ENCODE measurements around the gene HIBADH. TPM values are rescaled to one million over a fixed set of nuclear protein-coding genes. Genes with fewer than 3 reads are reported as not detected.

The HIBADH gene
- total and polyA plus RNA-seq, 2 of the 4 experiments (the other 2 are of a cell fraction) = 36.6 to 52.5 TPM

DNA sequence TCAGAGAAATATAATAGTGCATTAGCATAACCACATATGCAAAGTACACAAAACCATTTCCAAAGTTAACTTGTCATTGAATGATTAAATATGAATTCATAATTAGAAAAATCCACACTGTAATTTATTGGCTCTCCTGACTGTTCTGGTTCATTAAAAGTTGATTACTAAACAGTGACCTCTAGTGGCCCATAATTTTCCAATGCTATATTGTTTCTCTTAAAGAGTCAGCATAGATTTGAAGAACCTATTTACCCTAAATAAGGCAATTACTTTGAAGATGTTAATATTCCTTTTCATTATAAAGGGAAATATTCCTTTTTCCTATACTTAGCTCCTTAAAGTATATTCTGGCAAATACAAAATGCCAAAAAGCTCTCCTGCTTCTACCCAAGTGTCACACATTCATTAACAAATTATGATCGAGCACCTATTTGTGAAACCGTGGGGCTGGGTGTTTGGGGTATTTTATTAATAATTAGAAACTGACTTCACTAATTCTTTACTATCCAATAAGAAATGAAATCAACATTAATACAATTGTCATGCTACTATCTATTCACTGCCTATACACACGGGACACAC is 86.2 kb downstream of the HIBADH start:
- H3K9me3 ChIP-seq (ENCODE audit: control insufficient read depth, insufficient read depth, low read length) = no peaks in the 10 kb centered on the region
- no peak overlapping the region for H3K4me2 ChIP-seq (ENCODE audit: low read depth, low read length)
- no peaks in the 10 kb centered on the region; the same call in 1 of the 2 replicates for H3K36me3 ChIP-seq (ENCODE audit: control insufficient read depth, insufficient read depth, low read length)
- ChIA-PET CTCF (interaction anchor here (0.6 to 0.9 kb wide), 3 partner anchors 19 to 401 kb away, joined by 3 to 4 read pairs (median 3); no protein-coding TSS in a partner anchor), POLR2A (ENCODE audit: unreplicated experiment) (interaction anchor here (0.7 kb wide), 1 partner anchor 344 kb away, joined by 4 read pairs; no protein-coding TSS in a partner anchor)
- in situ Hi-C loops (cut with MboI; ENCODE audit: low sequenced_read_pairs) = no loop called here
- H2BK5ac ChIP-seq (ENCODE audit: low read depth, low read length, poor library complexity, severe bottlenecking) = no peak overlapping the region
- H3K14ac ChIP-seq (replicated peaks; ENCODE audit: low read depth, low read length) = no peak overlapping the region
- H3K4me3 ChIP-seq (ENCODE audit: insufficient read depth, low read depth, low read length) = no peak overlapping the region
- H2AK9ac ChIP-seq (replicated peaks; ENCODE audit: low read depth, low read length, poor library complexity) = no peak overlapping the region
- dilution Hi-C loops (cut with HindIII; ENCODE audit: low sequenced_read_pairs, unreplicated experiment) = no loop called here
- H4K91ac ChIP-seq (ENCODE audit: insufficient read depth, low read depth, low read length) = no peak overlapping the region
- peak; percentile 75 for ATAC-seq (ENCODE audit: low read depth)
- peak; percentile 46 for DNase-seq
- H2AK5ac ChIP-seq (ENCODE audit: low read depth, low read length) = no peak overlapping the region
- H3K27me3 ChIP-seq (ENCODE audit: control insufficient read depth, insufficient read depth, low read length) = no peaks in the 10 kb centered on the region
- no peaks in the 10 kb centered on the region for H4K20me1 ChIP-seq (ENCODE audit: insufficient read depth, low read length)
- no peak overlapping the region for H2AFZ ChIP-seq (replicated peaks; ENCODE audit: low read length, poor library complexity)
- peaks cover 2% of the 10 kb centered on the region; the same call in 1 of the 2 replicates for H3K4me1 ChIP-seq (ENCODE audit: control insufficient read depth, insufficient read depth, low read length)
- no peak overlapping the region for H2BK15ac ChIP-seq (ENCODE audit: low read depth, low read length)
- intact Hi-C loops (cut with micrococcal nuclease) = loop anchor here (1.0 to 5.0 kb wide), 4 partner anchors 196 to 380 kb away; no protein-coding TSS in a partner anchor
- no peak overlapping the region for H3K23ac ChIP-seq (ENCODE audit: low read depth, low read length)
- H3K56ac ChIP-seq (ENCODE audit: extremely low read depth, insufficient read depth, low read length) = no peak overlapping the region
- no CpG with 5 or more reads among the region's 3 CpGs for WGBS, 2 experiments (ENCODE audit: extremely low coverage in 2 of 2, insufficient read length in 1 of 2)
- no peak overlapping the region for H3K18ac ChIP-seq (ENCODE audit: low read depth, low read length)
- H3K9ac ChIP-seq (ENCODE audit: low read depth, low read length) = no peak overlapping the region
- TF ChIP-seq, protein P1, sequence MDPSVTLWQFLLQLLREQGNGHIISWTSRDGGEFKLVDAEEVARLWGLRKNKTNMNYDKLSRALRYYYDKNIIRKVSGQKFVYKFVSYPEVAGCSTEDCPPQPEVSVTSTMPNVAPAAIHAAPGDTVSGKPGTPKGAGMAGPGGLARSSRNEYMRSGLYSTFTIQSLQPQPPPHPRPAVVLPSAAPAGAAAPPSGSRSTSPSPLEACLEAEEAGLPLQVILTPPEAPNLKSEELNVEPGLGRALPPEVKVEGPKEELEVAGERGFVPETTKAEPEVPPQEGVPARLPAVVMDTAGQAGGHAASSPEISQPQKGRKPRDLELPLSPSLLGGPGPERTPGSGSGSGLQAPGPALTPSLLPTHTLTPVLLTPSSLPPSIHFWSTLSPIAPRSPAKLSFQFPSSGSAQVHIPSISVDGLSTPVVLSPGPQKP (IDR thresholded peaks at IDR 0.05; ENCODE audit: borderline replicate concordance, low read depth, low read length) = no peak
- no peak for TF ChIP-seq MXI1 (IDR thresholded peaks at IDR 0.05; ENCODE audit: borderline replicate concordance, low read depth, low read length)
- TF ChIP-seq MAFK (IDR thresholded peaks at IDR 0.05; ENCODE audit: low read depth, low read length) = no peak
- TF ChIP-seq POLR2A (IDR thresholded peaks at IDR 0.05; ENCODE audit: low read depth, low read length) = no peak
- peak; percentile 55 for TF ChIP-seq SMC3 (IDR thresholded peaks at IDR 0.05; ENCODE audit: low read depth, low read length)
- TF ChIP-seq MAZ (IDR thresholded peaks at IDR 0.05; ENCODE audit: borderline replicate concordance, low read depth, low read length) = no peak
- TF ChIP-seq FOS (IDR thresholded peaks at IDR 0.05; ENCODE audit: low read depth, low read length) = no peak
- no peak for TF ChIP-seq NFE2L2 (IDR thresholded peaks at IDR 0.05; ENCODE audit: low read depth, low read length)
- no peak for TF ChIP-seq RCOR1 (IDR thresholded peaks at IDR 0.05; ENCODE audit: insufficient replicate concordance, low read length)
- no peak for TF ChIP-seq RFX5 (IDR thresholded peaks at IDR 0.05; ENCODE audit: low read depth, low read length)
- TF ChIP-seq BHLHE40 (IDR thresholded peaks at IDR 0.05; ENCODE audit: low read depth, low read length) = no peak
- no peak for TF ChIP-seq CEBPB (IDR thresholded peaks at IDR 0.05; ENCODE audit: low read depth, low read length)
- peak; percentile 60 for TF ChIP-seq RAD21 (IDR thresholded peaks at IDR 0.05; ENCODE audit: low read length)
- TF ChIP-seq CHD1 (IDR thresholded peaks at IDR 0.05; ENCODE audit: low read depth, low read length) = no peak
- TF ChIP-seq, protein P2, sequence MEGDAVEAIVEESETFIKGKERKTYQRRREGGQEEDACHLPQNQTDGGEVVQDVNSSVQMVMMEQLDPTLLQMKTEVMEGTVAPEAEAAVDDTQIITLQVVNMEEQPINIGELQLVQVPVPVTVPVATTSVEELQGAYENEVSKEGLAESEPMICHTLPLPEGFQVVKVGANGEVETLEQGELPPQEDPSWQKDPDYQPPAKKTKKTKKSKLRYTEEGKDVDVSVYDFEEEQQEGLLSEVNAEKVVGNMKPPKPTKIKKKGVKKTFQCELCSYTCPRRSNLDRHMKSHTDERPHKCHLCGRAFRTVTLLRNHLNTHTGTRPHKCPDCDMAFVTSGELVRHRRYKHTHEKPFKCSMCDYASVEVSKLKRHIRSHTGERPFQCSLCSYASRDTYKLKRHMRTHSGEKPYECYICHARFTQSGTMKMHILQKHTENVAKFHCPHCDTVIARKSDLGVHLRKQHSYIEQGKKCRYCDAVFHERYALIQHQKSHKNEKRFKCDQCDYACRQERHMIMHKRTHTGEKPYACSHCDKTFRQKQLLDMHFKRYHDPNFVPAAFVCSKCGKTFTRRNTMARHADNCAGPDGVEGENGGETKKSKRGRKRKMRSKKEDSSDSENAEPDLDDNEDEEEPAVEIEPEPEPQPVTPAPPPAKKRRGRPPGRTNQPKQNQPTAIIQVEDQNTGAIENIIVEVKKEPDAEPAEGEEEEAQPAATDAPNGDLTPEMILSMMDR (conservative IDR thresholded peaks at IDR 0.05; ENCODE audit: low read depth, low read length) = peak; percentile 66
- TF ChIP-seq, protein P3, sequence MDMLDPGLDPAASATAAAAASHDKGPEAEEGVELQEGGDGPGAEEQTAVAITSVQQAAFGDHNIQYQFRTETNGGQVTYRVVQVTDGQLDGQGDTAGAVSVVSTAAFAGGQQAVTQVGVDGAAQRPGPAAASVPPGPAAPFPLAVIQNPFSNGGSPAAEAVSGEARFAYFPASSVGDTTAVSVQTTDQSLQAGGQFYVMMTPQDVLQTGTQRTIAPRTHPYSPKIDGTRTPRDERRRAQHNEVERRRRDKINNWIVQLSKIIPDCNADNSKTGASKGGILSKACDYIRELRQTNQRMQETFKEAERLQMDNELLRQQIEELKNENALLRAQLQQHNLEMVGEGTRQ (IDR thresholded peaks at IDR 0.05; ENCODE audit: low read depth, low read length) = no peak
- BruUV-seq (replicated peaks) = no TSS peak
- H2BK20ac ChIP-seq (ENCODE audit: low read depth, low read length) = no peak overlapping the region
- no peak overlapping the region for H2BK120ac ChIP-seq (ENCODE audit: low read depth, low read length)
- H4K5ac ChIP-seq (ENCODE audit: low read depth, low read length) = no peak overlapping the region
- H4K8ac ChIP-seq (ENCODE audit: low read depth in 2 of 2, low read length in 2 of 2) = no peak overlapping the region
- H3K9me1 ChIP-seq (ENCODE audit: insufficient read depth, low read length) = no peaks in the 10 kb centered on the region
- H3K4ac ChIP-seq (ENCODE audit: low read depth, low read length) = no peak overlapping the region
- H3K79me1 ChIP-seq (ENCODE audit: low read depth in 1 of 2, low read length in 2 of 2) = 0 out of 4 replicates have a peak, but pooled peaks cover 0 to 3% of the 10 kb centered on the region in 2 experiments
- no peak overlapping the region for H3K27ac ChIP-seq (ENCODE audit: insufficient read depth, low read length)

All from IMR-90 (cell line).